Activated CD8-positive, alpha-beta memory T cell treated with anti-CD3 and anti-CD28 coated beads, Interleukin-2, amount 50 U/mL, for 48 hours (primary cell): Measurements from ENCODE around the gene PURA.

Source experiments
- DNase-seq: peaks from one replicate; pipeline ENCODE4 v3.0.0-alpha.2; 2020

PURA gene

DNA sequence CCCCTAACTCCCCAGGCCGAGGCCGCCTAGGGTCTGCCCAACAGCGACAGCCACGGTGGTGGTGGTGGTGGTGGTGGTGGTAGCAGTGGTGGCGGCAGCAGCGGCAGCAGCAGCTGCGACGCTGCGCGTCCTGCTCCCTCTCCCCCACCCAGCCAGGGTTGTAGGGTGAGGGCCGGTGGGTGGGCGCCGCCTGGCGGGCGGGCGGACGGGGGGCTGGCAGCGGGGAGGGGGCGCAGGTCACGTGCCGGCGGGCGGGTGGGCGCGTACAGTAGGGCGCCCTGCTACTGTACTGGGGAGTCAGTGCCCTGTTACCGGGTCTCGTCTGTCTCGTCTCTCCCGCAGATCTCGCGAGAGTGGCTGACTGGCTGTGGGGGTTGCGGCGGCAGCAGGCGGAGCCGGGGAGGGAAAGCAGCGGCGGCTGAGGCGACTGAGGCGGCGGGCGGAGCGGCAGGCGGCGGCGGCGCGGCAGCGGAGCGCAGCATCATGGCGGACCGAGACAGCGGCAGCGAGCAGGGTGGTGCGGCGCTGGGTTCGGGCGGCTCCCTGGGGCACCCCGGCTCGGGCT, at the start of gene PURA:
Gene PURA (plus strand): TSS at position 411 of the 565 bp plus-strand sequence. CDS start 73 bp downstream, at position 484.
- peak; percentile 97 for DNase-seq

GRCh38 chr5:140072812-140073211, 41.1 kb upstream of the PURA start:
- DNase-seq: no peak

DNA sequence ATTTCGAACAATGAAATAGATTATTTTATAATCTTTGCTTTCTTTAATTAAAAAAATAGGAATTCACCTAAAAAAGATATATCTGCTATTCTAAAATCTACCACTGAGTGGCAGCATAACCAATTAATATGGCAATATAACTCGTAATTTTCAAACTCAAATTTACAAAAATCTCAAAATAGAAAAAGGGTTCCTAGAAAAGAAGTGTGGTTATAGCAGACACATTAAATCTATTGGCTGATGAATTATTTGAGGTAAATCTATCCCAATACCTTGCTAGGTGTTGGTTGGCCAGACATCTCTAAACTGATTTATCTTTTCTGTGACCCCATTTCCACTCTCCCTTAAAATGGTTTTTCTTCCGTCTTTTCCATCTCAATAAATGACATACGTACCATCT, 40.6 kb upstream of the PURA start:
- DNase-seq: no peak

DNA sequence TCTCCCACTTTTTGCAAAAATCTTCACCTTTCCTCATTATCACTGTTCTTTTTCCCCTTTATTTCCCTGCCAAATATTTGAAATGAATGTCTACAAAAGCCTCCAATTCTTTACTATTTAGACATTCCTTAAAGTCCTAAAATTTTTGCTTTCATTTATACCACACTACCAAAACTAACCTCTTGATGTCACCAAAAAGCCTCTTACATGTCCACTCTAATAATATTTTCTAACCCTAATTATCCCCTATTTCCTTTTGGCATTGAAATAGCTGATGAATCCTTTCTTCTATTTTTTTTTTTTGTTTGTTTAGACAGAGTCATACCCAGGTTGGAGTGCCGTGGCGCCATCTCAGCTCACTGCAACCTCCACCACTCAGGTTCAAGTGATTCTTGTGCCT, 38.5 kb upstream of the PURA start:
- DNase-seq: no peak

DNA sequence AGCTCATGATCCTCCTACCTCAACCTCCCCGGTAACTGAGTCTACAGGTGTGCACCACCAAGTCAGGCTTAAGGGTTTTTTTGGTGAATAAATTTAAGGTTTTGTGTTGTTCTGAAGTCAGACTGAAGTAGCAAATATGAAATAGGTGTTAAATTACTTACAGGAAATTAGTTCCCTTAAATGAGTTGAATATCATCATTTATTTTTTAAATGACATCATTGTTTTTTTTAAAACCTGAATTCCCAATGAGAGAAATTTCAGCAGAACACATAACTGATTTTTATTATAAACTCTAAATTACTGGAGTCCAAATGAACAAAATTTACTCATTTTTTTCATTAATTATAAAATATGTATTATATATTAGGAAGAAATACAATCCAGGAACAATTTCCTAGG, 37.8 kb upstream of the PURA start:
- no peak for DNase-seq

DNA sequence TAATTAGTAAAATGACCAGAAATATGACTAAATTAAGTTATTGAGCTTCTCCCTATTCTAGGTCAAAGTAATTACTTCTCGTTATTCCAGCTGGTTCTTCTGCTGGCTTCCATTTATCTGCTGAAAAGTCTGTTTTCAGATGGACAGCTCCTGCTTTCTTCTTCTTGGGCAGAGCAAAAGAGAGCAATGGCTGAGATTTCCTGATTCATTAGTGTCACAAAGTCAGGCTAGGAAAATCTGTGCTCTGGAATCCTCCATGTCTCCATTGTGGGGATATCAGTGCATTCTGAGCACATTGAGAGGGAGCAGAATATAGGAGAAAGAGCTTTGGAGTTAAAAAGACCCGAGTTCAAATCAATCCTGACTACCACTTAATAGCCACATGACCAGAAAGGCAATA, 37.1 kb upstream of the PURA start:
- no peak for DNase-seq

DNA sequence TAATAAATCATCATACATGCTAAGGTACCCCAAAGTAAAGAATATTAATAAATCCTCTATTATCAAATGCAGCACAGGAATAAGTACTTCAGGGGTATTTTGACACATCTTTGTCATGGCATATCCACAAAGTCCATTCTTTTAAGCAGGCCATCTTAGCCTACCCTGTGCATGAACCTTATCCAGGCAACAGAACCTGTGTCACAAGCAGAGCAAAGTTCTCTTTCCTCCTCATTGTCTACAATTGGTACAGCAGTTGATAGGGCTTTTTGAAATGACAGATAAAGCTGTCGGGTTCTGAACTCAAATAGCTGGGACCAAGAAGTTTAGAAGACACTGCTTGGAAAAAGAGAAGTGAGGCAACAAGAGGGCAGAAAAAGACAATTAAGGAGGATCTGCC, 30.8 kb upstream of the PURA start:
- DNase-seq: no peak

- DNase-seq: no peak
These were observed 30.3 kb upstream of the PURA start for GRCh38 chr5:140083650-140084049.

DNA sequence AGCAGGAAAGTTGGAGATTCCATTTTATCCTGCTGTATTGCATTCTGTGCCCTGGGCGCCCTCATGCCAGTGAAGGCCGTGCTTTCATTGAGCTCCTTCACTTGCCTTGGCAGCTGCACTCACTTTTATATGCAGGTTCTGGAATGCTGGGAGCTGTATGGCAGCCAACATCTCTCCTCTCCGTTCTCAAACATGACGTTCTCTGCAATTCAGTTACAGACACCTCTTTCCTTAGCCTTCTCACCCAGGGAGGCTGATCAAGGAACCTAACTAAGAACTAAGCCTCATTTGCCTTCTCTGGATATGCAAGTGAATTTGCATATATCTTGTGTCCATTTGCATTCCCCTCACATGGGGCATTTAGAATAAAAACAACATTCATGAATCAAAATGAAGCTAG, 29.4 kb upstream of the PURA start:
- no peak for DNase-seq

- DNase-seq: no peak
These were observed 23.7 kb upstream of the PURA start for GRCh38 chr5:140090251-140090650.

GRCh38 chr5:140093179-140093578, 20.7 kb upstream of the PURA start:
- DNase-seq: no peak

DNA sequence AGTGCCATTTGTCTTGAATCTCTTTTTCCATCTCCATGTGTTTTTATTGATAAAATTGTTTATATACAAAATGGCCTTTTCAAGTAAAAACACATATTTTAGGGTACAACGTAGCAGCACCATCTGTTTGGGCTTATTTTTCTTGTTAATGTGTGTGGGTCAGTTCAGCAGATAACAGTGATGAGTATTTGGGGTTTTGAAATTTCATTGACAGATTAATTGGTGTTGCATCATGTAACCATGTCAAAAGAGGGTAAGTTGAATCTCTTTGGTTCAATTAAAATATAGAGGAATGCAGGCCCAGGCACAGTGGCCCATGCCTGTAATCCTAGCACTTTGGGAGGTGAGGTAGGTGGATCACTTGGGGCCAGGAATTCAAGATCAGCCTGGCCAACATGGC, 20.0 kb upstream of the PURA start:
- no peak for DNase-seq

DNA sequence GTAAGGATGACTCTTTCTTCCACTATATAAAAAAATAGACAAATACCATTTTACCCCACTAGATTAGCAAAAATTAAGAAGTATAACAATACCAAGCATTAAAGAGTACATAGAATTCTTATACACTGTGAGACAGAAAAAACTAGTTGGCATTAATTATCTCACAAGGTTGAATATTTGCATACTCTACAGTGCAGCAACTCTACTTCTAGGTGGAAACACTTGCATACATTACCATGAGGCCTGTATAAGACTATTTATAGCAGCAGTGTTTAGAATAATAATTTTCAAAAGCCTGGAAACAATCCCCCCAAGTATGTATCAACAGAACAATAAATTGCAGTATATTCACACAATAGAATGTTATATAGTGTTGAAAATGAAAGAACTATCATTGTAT, 19.0 kb upstream of the PURA start:
- DNase-seq: no peak

DNA sequence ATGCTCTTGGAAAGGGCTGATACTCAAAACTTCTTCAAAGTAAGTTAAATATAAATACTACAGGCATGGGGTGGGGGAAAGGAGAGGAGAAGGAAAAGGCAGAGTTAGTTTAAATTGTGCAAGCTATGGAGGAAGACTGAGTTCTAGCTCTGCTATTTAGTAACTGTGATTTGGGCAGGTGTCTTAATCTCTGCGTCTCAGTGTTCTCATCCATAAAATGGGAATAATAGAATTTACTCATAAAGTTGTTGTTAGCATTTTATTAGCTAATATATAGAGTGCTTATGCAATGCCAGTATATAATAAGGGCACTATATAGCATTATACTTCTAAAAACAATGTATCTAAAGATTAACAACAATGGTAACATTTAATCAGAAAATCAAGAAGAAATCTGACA, 12.7 kb upstream of the PURA start:
- DNase-seq: no peak

DNA sequence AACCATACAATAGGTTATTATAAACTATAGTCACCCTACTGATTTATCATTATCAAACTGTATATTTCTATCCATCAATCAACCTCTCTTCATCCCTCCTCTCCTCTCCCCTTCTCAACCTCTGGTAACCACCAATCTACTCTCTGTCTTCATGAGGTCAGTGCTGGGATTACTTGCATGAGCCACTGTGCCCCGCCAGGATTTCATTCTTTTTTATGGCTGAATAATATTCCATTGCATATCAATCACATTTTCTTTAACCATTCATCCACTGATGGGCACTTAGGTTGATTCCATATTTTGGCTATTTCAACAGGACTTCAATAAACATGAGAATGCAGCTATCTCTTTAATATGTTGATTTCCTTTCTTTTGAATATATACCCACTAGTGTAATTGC, 10.8 kb upstream of the PURA start:
- DNase-seq: no peak

GRCh38 chr5:140104100-140104499, 9.8 kb upstream of the PURA start:
- DNase-seq: no peak

DNA sequence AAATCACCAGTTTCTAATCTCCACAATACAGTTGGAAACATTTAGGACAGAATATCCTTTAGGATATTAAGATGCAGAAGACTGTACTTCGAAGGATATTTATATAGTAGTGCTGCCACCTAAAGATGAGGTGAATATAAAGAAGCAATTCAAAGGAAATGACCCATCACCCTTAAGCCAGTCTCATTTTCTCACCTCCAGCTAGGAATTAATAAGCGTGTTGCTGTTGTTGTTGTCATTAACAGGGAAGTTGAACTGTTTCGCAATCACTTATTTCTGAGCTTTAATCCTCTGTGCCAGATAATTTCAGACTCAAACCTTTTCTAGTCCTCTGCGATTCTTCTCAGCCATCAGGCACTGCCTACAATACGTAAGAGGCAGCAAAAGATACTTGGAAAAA, 7.8 kb upstream of the PURA start:
- no peak for DNase-seq

GRCh38 chr5:140106805-140107311, 7.1 kb upstream of the PURA start:
- no peak for DNase-seq

- DNase-seq: peak; percentile 95
These were observed 6.4 kb upstream of the PURA start for GRCh38 chr5:140107312-140108092.

GRCh38 chr5:140108093-140109017, 5.6 kb upstream of the PURA start:
- peak; percentile 69 for DNase-seq

GRCh38 chr5:140109018-140109758, 4.7 kb upstream of the PURA start:
- no peak for DNase-seq

DNA sequence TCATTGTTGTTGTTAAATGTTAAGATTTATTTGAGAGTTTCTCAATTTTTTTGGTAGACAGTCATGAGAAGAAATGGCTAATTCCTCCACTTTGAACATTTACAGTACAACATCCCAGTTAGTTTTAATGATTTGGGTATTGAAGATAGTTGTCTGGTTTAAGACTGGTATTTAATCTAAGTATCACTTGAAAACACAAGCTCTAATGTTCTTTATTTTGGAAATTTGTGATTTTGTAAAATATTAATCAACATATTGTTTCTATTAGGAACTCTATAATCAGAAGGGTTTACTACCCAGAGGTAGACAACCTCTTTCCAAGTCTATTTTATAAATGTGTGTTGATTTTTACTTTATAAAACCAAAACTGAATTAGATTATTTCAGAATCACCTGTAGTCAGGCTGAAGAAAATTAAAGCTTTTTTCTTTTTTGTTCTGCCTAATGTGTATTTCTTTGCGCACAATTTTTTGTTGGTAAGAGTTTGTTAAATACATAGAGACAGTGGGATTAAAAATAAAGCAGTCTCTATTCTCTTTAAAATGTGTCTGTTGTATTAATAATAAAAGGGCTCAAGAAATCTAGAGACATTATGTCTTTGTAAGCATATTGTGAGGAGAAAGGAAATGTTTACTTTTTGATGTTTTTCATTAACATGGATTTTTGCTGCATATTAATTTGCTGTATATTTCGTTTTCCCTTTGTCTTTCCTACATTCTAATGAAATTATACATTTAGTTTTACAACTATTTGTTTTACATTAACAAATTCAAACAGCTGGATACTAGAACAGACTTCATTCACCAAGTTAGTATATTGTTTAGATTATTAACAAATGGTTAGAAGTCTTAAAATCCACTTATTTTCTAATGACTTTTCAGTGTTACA, 3.9 kb upstream of the PURA start:
- DNase-seq: no peak
